SH-SY5Y (cell line): ENCODE results near the gene RSPH1.

ENCODE experiments used
- GATA2 ChIP-seq: IDR thresholded peaks from 2 replicates; pipeline ENCODE4 v1.6.1; 2011; ENCODE audit warnings: mild to moderate bottlenecking, low read depth, low read length
- GATA3 ChIP-seq: IDR thresholded peaks from 2 replicates; pipeline ENCODE4 v1.6.1; 2011; ENCODE audit warnings: low read depth, mild to moderate bottlenecking, low read length, moderate library complexity

GRCh38 chr21:42524341-42525028 is 28.5 kb upstream of the RSPH1 start:
- TF ChIP-seq GATA2 (no peak), GATA3 (no peak)
